H1 (cell line): ENCODE data around the gene EEF1G. TPM values are rescaled to one million over a fixed set of nuclear protein-coding genes. Genes with fewer than 3 reads are reported as not detected.
A peak's percentile ranks its signal among the peaks of the same experiment; 100 is the strongest.

Source experiments
- ASH2L ChIP-seq: fragments of 200-600, 300-600 bp; sonication (generic); IDR thresholded peaks from one replicate; pipeline ENCODE4 v1.7.1; 2017; ENCODE audit warnings: low read length
- CHD2 ChIP-seq: IDR thresholded peaks from 2 replicates; pipeline ENCODE4 v1.6.1; 2012; ENCODE audit warnings: low read length, improper control_type of control experiment
- KDM1A ChIP-seq: fragments of 200-600, 300-600 bp; sonication (generic); IDR thresholded peaks from 2 replicates; pipeline ENCODE4 v1.7.1; 2016; ENCODE audit warnings: mild to moderate bottlenecking, low read length, borderline replicate concordance
- POLR2AphosphoS5 ChIP-seq: IDR thresholded peaks from 2 replicates; pipeline ENCODE4 v1.6.1; 2011; ENCODE audit warnings: low read depth, low read length
- RNF2 ChIP-seq: fragments of 200-900, 300-1000 bp; sonication (generic); IDR thresholded peaks from 2 replicates; pipeline ENCODE4 v1.7.1; 2016; ENCODE audit warnings: borderline replicate concordance, low read depth, mild to moderate bottlenecking, antibody characterized with exemption, low read length; ENCODE audit not compliant: poor library complexity, severe bottlenecking; ENCODE audit errors: missing control alignments
- TCF12 ChIP-seq: IDR thresholded peaks from 2 replicates; pipeline ENCODE4 v1.6.1; 2011; ENCODE audit warnings: low read depth, mild to moderate bottlenecking, low read length
- YY1 ChIP-seq: IDR thresholded peaks from 2 replicates; pipeline ENCODE4 v1.6.1; 2011; ENCODE audit warnings: low read depth, mild to moderate bottlenecking, low read length
- polyA plus RNA-seq, 7 experiments: library from polyadenylated mRNA; depleted of rRNA in 3 of 7; stranded (reverse) in 5 of 7; unstranded in 2 of 7; fragments of >200 nt in 5 of 7; fragments of 200-250 nt in 2 of 7; gene quantifications; 1 replicate in 5 of 7; 2 replicates in 1 of 7; 4 replicates in 1 of 7; pipeline versions ENCODE4 v1.2.1 to v1.2.3, GENCODE V29; 2011 to 2013; ENCODE audit warnings: missing spikeins in 2 of 7, mixed read lengths in 2 of 7
- total RNA-seq: library from RNA; stranded (reverse); fragmentation: NEBNext Ultra II Directional; extraction: Animal tissue kit (Norgen Biotek cat#: 25700); gene quantifications from 2 replicates; pipeline ENCODE4 v1.2.1, GENCODE V29; 2021
- TF ChIP-seq, protein P1 (sequence below): IDR thresholded peaks from 2 replicates; pipeline ENCODE4 v1.6.1; 2012; ENCODE audit warnings: inconsistent platforms

Gene EEF1G
- total and polyA plus RNA-seq, 2 of the 8 experiments (the other 6 are each of a cell fraction or from before 2014, with no cell fraction given) = 1,627 to 1,996 TPM

DNA sequence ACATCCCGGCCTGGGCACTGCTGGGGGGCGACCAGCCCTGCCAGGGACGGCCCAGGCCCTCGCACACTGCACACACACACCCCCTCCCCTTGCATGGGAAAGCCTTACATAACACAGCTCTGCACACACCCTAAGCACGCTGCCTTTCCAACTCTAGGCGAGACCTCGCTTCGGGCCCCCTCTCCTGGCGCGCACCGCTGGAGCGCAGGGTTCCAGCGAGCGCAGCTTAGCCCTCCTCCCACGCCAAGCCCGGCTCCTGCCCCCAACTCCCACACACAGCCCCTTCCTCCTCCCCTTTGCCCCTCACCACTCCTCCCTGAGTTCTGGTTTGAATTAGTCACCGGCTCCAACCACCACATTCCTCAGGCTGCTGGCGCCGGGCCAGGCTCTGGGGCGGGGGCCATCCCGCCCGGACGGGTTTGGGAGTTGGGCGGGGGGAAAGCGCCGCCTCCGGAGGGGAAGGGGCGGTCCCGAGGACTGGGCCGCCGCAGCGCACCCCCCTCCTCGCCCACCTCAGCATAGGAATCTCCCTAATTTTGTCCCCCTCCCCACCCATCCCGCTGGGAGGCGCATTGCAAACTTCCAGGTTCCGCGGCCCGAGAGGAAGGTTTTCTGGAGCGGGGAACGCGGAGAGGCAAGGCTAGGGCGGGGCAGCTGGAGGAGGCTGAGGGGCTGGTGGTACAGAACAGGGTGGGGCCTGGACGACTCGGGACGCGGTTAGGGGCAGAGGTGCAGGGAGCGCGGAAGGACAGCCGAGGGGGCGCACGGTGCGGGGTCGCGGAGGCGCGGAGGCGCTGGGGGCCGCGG lies 28.1 kb downstream of the EEF1G start (continued):
- TF ChIP-seq, protein P1, sequence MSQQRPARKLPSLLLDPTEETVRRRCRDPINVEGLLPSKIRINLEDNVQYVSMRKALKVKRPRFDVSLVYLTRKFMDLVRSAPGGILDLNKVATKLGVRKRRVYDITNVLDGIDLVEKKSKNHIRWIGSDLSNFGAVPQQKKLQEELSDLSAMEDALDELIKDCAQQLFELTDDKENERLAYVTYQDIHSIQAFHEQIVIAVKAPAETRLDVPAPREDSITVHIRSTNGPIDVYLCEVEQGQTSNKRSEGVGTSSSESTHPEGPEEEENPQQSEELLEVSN = peak; percentile 57; the same call in 1 of the 2 replicates
- TF ChIP-seq YY1 (no peak), TCF12 (no peak), POLR2AphosphoS5 (peak; percentile 33; the same call in 1 of the 2 replicates), CHD2 (no peak), RNF2 (peak; percentile 11), KDM1A (no peak), ASH2L (peak; percentile 29)
